Thymus (tissue), 11 donors: ENCODE measurements around the gene GPR50. TPM values are rescaled to one million over a fixed set of nuclear protein-coding genes. Genes with fewer than 3 reads are reported as not detected.

Experiments used
- DNase-seq, 9 donors: peaks; one replicate each; pipeline ENCODE4 v3.0.0-alpha.2; 2013; ENCODE audit warnings: low spot score in 9 of 9, low read depth in 6 of 9, missing footprints in 1 of 9
- H3K27ac ChIP-seq, 2 donors: one replicate each; pipeline ENCODE4 v1.5.1; 2013; ENCODE audit warnings: control low read depth in 1 of 2, low read depth in 1 of 2, low read length in 1 of 2, mild to moderate bottlenecking in 1 of 2, moderate library complexity in 1 of 2
- H3K27me3 ChIP-seq, 2 donors: one replicate each; pipeline ENCODE4 v1.5.1; 2013; ENCODE audit warnings: low read length in 1 of 2; ENCODE audit not compliant: control insufficient read depth in 2 of 2, insufficient read depth in 1 of 2
- H3K36me3 ChIP-seq, 2 donors: one replicate each; pipeline ENCODE4 v1.5.1; 2013; ENCODE audit warnings: low read length in 1 of 2, mild to moderate bottlenecking in 1 of 2, moderate library complexity in 1 of 2; ENCODE audit not compliant: control insufficient read depth in 2 of 2, insufficient read depth in 2 of 2
- H3K4me1 ChIP-seq, 2 donors: one replicate each; pipeline ENCODE4 v1.5.1; 2013; ENCODE audit warnings: low read length in 2 of 2; ENCODE audit not compliant: control insufficient read depth in 2 of 2, insufficient read depth in 2 of 2
- H3K4me3 ChIP-seq, 2 donors: one replicate each; pipeline ENCODE4 v1.5.1; 2013; ENCODE audit warnings: low read length in 2 of 2, control low read depth in 1 of 2, mild to moderate bottlenecking in 1 of 2
- H3K9me3 ChIP-seq, 2 donors: one replicate each; pipeline ENCODE4 v1.5.1; 2013; ENCODE audit warnings: low read length in 1 of 2, mild to moderate bottlenecking in 1 of 2; ENCODE audit not compliant: control insufficient read depth in 2 of 2, insufficient read depth in 1 of 2
- WGBS: extraction: QIAGEN DNeasy Blood & Tissue Kit; methylation state at CpG from one replicate; pipeline ENCODE4 v1.1.7; 2013; 5-methylcytosine and 5-hydroxymethylcytosine counted together
- polyA plus RNA-seq: library from polyadenylated mRNA; stranded (reverse); fragments of 200-250 nt; gene quantifications from one replicate; pipeline ENCODE4 v1.2.3, GENCODE V29; 2013
- total RNA-seq: library from RNA; stranded (reverse); fragments of 120-200 nt; gene quantifications from one replicate; pipeline ENCODE4 v1.2.4, GENCODE V29; 2013
- donor health status: healthy.

Gene GPR50
- total and polyA plus RNA-seq, 2 donors: 0.11 TPM; not detected in 1

DNA sequence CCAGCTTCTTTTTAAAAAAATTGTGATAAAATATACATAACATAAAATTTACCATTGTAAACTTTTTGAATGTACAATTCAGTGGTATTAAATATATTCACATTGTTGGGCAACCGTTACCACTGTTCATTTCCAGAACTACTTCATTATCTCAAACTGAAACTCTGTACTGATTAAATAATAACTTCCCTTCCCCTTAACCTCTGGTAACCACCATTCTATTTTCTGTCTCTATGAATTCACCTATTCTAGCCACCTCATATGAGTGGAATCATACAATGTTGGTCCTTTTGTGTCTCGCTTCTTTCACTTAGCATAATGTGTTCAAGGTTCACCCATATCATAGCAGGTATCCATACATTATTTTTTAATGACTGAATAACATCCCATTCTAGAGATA is 8.3 kb downstream of the GPR50 start:
- Histone ChIP-seq H3K27ac (no peak overlapping the region), H3K9me3 (no peaks in the 10 kb centered on the region), H3K27me3 (peaks cover 0 to 25% of the 10 kb centered on the region in 2 donors), H3K4me3 (no peak overlapping the region), H3K36me3 (no peaks in the 10 kb centered on the region), H3K4me1 (no peaks in the 10 kb centered on the region)
- WGBS: 78% methylated on average over 2 of the region's 2 CpGs
- DNase-seq: no peak

DNA sequence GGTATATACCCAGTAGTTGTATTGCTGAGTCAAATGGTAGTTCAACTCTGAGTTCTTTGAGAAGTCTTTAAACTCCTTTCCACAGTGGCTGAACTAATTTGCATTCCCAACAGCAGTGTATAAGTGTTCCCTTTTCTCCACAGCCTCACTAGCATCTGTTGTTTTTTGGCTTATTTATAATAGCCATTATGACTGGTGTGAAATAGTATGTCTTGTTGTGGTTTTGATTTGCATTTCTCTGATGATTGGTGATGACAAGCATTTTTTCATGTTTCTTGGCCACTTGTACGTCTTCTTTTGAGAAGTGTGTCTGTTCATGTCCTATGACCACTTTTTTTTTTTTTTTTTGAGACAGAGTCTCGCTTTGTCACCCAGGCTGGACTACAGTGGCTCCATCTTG is 30.5 kb downstream of the GPR50 start:
- Histone ChIP-seq H3K4me1 (no peaks in the 10 kb centered on the region), H3K27ac (no peak overlapping the region), H3K4me3 (no peak overlapping the region), H3K9me3 (no peaks in the 10 kb centered on the region), H3K36me3 (no peaks in the 10 kb centered on the region), H3K27me3 (no peaks in the 10 kb centered on the region)
- no peak for DNase-seq
- 86% methylated on average over 2 of the region's 2 CpGs for WGBS

DNA sequence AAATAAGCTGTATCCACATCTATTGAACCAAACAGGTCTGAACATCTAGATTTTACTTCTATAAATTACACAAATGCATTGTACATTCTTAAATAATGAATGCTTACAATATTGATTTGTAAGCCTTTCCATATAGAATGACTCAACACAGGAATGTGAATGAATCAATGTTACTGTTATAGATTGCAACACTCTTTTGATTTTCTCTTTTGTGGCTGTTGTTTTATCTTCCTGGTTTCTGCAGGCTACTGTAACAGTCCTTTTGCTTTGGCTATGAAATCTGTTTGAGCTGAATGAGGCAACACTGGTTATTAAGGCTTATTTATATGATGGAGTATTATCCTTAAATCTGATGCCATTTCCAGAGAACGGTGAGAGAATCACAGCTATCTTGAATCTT is 49.5 kb downstream of the GPR50 start:
- no peaks in the 10 kb centered on the region for H3K36me3 ChIP-seq
- H3K27ac ChIP-seq: no peak overlapping the region
- no peak for DNase-seq
- H3K4me3 ChIP-seq: no peak overlapping the region
- 92% methylated on average over 1 of the region's 1 CpG for WGBS
- H3K27me3 ChIP-seq: peaks cover 0 to 15% of the 10 kb centered on the region in 2 donors
- no peaks in the 10 kb centered on the region for H3K9me3 ChIP-seq
- no peaks in the 10 kb centered on the region for H3K4me1 ChIP-seq

DNA sequence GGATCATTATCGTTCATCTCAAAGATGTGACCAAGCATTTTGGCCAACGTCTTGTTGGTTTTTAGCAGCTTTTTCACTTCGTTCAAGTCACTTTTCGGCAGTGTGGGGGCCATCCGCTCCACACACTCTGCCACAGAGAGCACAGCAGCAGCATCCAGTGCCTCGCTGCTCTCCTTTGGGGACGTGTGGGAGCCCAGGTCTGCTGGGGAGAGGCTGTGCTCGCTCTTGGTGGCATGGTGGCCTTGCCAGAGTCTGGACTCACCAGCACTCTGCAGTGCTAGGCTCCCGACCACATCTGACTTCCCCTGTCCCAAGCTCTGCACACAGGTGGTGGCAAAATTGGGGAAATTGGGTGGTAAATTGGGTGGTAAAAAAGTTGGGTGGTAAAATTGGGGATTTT is 50.6 kb downstream of the GPR50 start:
- 82% methylated on average over 9 of the region's 9 CpGs for WGBS
- no peaks in the 10 kb centered on the region for H3K36me3 ChIP-seq
- H3K4me1 ChIP-seq: no peaks in the 10 kb centered on the region
- no peak overlapping the region for H3K4me3 ChIP-seq
- no peak for DNase-seq
- H3K27me3 ChIP-seq: peaks cover 0 to 15% of the 10 kb centered on the region in 2 donors
- no peaks in the 10 kb centered on the region for H3K9me3 ChIP-seq
- no peak overlapping the region for H3K27ac ChIP-seq

DNA sequence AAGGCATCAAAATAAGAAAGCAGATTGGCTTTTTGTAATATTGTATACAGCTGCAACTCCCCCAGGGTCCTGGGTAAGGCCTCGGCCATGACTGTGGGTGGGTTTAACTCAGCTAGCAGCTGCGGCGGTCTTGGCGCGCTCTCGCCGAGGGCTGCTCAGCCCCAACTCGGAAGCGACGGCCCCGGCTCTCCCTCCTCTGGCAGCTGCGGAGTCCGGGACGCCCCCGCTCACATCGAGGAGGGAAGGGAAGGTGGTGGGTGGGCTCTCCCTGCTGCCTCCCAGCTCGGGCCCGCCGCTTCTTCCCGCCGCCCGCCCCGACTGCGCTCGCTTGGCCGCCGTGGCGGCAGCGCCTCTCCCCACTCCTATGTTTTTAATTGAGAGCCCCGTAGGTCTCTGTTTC is 51.2 kb downstream of the GPR50 start:
- H3K27ac ChIP-seq: no peak overlapping the region
- WGBS: 9% methylated on average over 30 of the region's 30 CpGs
- H3K27me3 ChIP-seq: peaks cover 0 to 15% of the 10 kb centered on the region in 2 donors

DNA sequence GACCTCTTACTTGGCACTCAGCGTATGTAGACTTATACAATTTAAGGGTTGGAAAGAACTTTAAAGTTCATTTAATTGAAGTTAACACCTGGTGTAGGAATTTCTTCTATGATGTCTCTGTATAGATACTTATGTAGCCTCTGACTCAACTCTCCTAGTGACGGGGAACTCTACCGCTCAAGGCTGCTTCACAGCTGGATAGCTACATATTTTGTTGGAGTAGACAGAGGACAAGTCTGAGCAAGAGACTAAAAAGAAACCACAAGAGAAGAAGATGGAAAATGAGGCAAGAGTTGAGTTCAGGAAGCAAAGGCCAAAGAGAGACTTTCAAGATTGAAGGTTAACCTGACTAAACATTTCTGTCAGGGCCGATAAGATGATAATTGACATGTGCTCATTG is 52.6 kb downstream of the GPR50 start:
- no peak overlapping the region for H3K27ac ChIP-seq
- no peaks in the 10 kb centered on the region for H3K9me3 ChIP-seq
- 97% methylated on average over 4 of the region's 4 CpGs for WGBS
- no peak overlapping the region for H3K4me3 ChIP-seq
- DNase-seq: no peak
- no peaks in the 10 kb centered on the region for H3K36me3 ChIP-seq
- peaks cover 0 to 15% of the 10 kb centered on the region in 2 donors for H3K27me3 ChIP-seq
- no peaks in the 10 kb centered on the region for H3K4me1 ChIP-seq

More for the DNA sequence above, 51.2 kb downstream of the GPR50 start:
- no peak for DNase-seq
- Histone ChIP-seq H3K4me3 (no peak overlapping the region), H3K9me3 (no peaks in the 10 kb centered on the region), H3K4me1 (no peaks in the 10 kb centered on the region), H3K36me3 (no peaks in the 10 kb centered on the region)

Other genes with a start within 250 kb of the GPR50 start
- 42.0 TPM for gene HMGB3, start 193.2 kb upstream of the GPR50 start, total RNA-seq
- gene HMGB3, start 193.2 kb upstream of the GPR50 start, polyA plus RNA-seq: 20.1 TPM
- gene VMA21, start 220.6 kb downstream of the GPR50 start, total RNA-seq: 21.9 TPM
- gene VMA21, start 220.6 kb downstream of the GPR50 start, polyA plus RNA-seq: 15.8 TPM